Epithelial cell of prostate (primary cell): Measurements from ENCODE around the gene ZNF382.

Source experiments
- DNase-seq: peaks from one replicate; pipeline ENCODE4 v3.0.0-alpha.2; 2011; ENCODE audit warnings: low read depth, low spot score
- H3K27ac ChIP-seq: fragments of 450-650 bp; 2 replicates; pipeline ENCODE4 v1.5.1; 2017; ENCODE audit warnings: mild to moderate bottlenecking

The ZNF382 gene

DNA sequence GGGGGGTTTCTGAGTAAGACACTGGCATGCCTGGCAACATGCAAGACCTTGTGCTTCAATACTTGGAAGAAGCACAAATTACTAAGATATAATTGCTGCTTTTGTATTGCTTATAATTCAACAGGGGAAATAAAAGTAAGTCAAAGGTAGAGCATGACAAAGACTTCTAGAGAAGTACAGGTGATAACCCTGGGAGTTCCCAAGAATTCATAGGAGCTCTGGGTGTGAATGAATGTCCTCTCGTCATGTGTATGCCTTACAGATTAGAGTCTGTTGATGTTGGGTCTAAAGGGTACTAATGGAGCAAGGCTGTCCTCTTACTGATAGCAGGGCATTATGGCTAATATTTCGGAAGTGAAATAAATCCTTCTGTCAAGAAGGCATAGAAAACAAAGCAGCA lies 69.1 kb downstream of the ZNF382 start:
- no peak for DNase-seq

DNA sequence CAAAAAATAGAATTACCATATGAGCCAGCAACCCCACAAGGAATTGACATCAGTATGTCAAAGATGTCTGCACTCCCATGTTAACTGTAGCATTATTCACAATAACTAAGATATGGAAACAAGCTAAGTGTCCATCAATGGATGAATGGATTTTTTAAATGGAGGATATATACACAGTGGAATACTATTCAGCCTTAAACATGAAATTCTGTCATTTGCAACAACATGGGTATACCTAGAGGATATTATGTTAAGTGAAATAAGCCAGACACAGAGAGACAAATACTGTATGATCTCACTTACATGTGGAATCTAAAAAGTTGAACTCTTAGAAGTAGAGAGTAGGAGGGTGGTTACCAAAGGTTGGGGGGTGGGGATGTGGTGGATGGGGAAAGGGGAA lies 74.3 kb downstream of the ZNF382 start:
- no peak overlapping the region for H3K27ac ChIP-seq
- no peak for DNase-seq

More for the DNA sequence above, 69.1 kb downstream of the ZNF382 start:
- no peak overlapping the region for H3K27ac ChIP-seq
